IPS-11a (cell line): Measurements from ENCODE around the gene SPATA9.

Experiments
- H3K4me3 ChIP-seq: one replicate; pipeline ENCODE4 v1.5.1; 2013; ENCODE audit warnings: low read depth, low read length, control low read depth

SPATA9 gene

GRCh38 chr5:95620870-95621838 is 61.6 kb downstream of the SPATA9 start:
- peak overlapping the region; percentile 38 for H3K4me3 ChIP-seq

GRCh38 chr5:95620030-95620869 is 62.5 kb downstream of the SPATA9 start, which contains the start of gene GPR150:
GPR150 (plus strand) TSS chr5:95620087; CDS start chr5:95620276, 189 bp downstream.
- H3K4me3 ChIP-seq: peak within 1 kb of the TSS; percentile 38

- H3K4me3 ChIP-seq: no peak overlapping the region
These were observed 63.2 kb downstream of the SPATA9 start for GRCh38 chr5:95619514-95620029.

GRCh38 chr5:95619096-95619495 is 63.7 kb downstream of the SPATA9 start:
- no peak overlapping the region for H3K4me3 ChIP-seq

GRCh38 chr5:95617057-95617456 is 65.7 kb downstream of the SPATA9 start:
- H3K4me3 ChIP-seq: no peak overlapping the region

- H3K4me3 ChIP-seq: no peak overlapping the region
These were observed 67.7 kb downstream of the SPATA9 start for GRCh38 chr5:95615164-95615467.

- H3K4me3 ChIP-seq: no peak overlapping the region
These were observed 69.3 kb downstream of the SPATA9 start for GRCh38 chr5:95613514-95613913.

GRCh38 chr5:95611396-95611795 is 71.4 kb downstream of the SPATA9 start:
- no peak overlapping the region for H3K4me3 ChIP-seq

GRCh38 chr5:95610546-95610945 is 72.2 kb downstream of the SPATA9 start:
- H3K4me3 ChIP-seq: no peak overlapping the region

- no peak overlapping the region for H3K4me3 ChIP-seq
These were observed 73.1 kb downstream of the SPATA9 start for GRCh38 chr5:95609711-95610110.
